Occipital lobe (tissue), 2 donors: Measurements from ENCODE around the gene ASPN. TPM values are rescaled to one million over a fixed set of nuclear protein-coding genes. Genes with fewer than 3 reads are reported as not detected.

Experiments
- DNase-seq: peaks from one replicate; lab custom pipeline; 2025; lab: John Stamatoyannopoulos, UW
- total RNA-seq: library from RNA; depleted of rRNA; stranded (reverse); fragments of >200 nt; gene quantifications from one replicate; pipeline ENCODE4 v1.2.3, GENCODE V29; 2014

ASPN gene
- 7.8 TPM for total RNA-seq

- DNase-seq: no peak
Measured at GRCh38 chr9:92482329-92482728, at the start of gene ASPN. Gene ASPN, minus strand, starts transcription at chr9:92482506.

- DNase-seq: no peak
Measured at GRCh38 chr9:92530893-92531292, 48.6 kb upstream of the ASPN start.

GRCh38 chr9:92529124-92529523 lies 46.8 kb upstream of the ASPN start:
- no peak for DNase-seq

GRCh38 chr9:92528522-92528849 lies 46.2 kb upstream of the ASPN start:
- DNase-seq: no peak

- no peak for DNase-seq
Measured at GRCh38 chr9:92527832-92528521, 45.7 kb upstream of the ASPN start.

- DNase-seq: no peak
Measured at GRCh38 chr9:92527291-92527828, 45.1 kb upstream of the ASPN start.

- DNase-seq: no peak
Measured at GRCh38 chr9:92525306-92525705, 43.0 kb upstream of the ASPN start.

GRCh38 chr9:92524881-92525280 lies 42.6 kb upstream of the ASPN start:
- DNase-seq: no peak

- no peak for DNase-seq
Measured at GRCh38 chr9:92522983-92523970, 41.0 kb upstream of the ASPN start.

- no peak for DNase-seq
Measured at GRCh38 chr9:92520837-92521236, 38.5 kb upstream of the ASPN start.

- no peak for DNase-seq
Measured at GRCh38 chr9:92518199-92518598, 35.9 kb upstream of the ASPN start.

GRCh38 chr9:92517046-92517445 lies 34.7 kb upstream of the ASPN start:
- no peak for DNase-seq

- DNase-seq: no peak
Measured at GRCh38 chr9:92516521-92516920, 34.2 kb upstream of the ASPN start.

GRCh38 chr9:92514635-92515034 lies 32.3 kb upstream of the ASPN start:
- DNase-seq: no peak

- no peak for DNase-seq
Measured at GRCh38 chr9:92513349-92513748, 31.0 kb upstream of the ASPN start.

GRCh38 chr9:92512622-92513021 lies 30.3 kb upstream of the ASPN start:
- DNase-seq: no peak

GRCh38 chr9:92510747-92511146 lies 28.4 kb upstream of the ASPN start:
- no peak for DNase-seq

GRCh38 chr9:92509050-92509449 lies 26.7 kb upstream of the ASPN start:
- no peak for DNase-seq

GRCh38 chr9:92508018-92508820 lies 25.9 kb upstream of the ASPN start:
- DNase-seq: no peak

- DNase-seq: no peak
Measured at GRCh38 chr9:92507496-92507895, 25.2 kb upstream of the ASPN start.

GRCh38 chr9:92507005-92507404 lies 24.7 kb upstream of the ASPN start:
- no peak for DNase-seq
